NCI-H1436 treated with DMSO at 0.1 percent for 48 hours (cell line): ENCODE data around the gene CTNNA2.
"Not testable (repeated sequence)": the region's sequence is repeated elsewhere in the genome, so short reads cannot be mapped to it uniquely, and the experiment has no call there.

ENCODE experiments used
- DNase-seq: peaks from one replicate; lab custom pipeline; 2025; lab: John Stamatoyannopoulos, UW

The CTNNA2 gene

GRCh38 chr2:80032684-80033083, 519.8 kb downstream of the CTNNA2 start:
- not testable (repeated sequence) for DNase-seq

DNA sequence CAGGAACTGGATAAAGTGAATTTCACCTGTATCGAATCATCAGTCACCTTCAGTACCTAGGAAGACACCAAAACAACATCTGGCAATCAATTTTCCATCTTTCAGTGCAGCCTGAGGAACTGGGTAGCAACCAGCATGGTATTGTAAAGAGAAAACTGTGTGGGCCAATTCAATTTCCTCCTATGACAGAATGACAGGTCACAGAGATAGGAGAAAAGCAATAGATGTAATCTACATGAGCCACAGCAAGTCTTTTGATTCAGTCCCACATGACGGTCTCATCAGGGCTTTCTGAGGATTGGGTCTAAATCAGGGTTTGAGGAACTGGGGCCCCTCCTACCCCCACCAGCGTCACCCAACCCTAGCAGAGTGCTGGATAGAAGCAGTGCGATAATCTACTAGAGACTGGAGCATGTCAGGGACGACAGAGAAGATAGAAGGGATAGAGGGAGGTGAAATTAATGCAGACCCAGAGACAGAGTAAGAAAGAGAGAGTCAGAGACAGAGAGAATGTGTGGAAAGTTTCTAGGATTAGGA, 523.0 kb downstream of the CTNNA2 start:
- DNase-seq = no peak

DNA sequence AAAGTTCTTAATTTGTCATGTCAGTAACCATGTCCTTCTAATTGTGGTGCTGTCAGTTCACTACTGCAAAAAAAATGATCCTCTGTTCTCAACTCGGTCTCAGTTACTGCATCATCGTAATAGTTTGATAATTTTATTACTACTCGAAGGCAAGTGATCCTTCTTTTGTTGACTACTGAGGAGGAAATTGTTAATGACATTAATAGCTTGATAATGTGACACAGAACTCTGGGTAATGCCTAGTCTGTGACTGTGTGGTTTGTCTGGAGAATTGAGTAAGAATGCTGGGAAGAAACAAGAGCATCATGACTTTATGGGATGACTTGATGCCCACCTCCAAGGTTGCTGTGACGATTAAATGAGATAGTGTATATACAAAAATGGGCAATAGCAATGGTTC, 524.5 kb downstream of the CTNNA2 start:
- no peak for DNase-seq

DNA sequence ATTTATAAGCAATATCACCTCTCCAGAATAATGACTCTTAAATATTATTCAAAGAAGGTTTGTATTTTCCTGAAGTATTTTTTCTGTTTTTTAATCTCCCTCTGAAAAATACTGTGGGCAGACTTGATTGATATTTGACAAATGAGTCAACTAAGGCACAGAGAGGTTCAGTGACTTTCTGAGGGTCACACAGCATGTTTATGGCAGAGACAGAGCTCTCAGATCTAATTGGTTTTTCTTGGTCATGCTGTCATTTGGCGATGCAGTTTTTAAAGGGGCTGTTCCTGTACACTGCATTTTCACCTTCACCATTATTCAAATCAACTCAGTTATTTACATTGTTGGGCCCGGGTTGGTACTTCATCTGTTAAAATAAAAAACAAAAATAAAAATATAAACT, 527.4 kb downstream of the CTNNA2 start:
- no peak for DNase-seq

DNA sequence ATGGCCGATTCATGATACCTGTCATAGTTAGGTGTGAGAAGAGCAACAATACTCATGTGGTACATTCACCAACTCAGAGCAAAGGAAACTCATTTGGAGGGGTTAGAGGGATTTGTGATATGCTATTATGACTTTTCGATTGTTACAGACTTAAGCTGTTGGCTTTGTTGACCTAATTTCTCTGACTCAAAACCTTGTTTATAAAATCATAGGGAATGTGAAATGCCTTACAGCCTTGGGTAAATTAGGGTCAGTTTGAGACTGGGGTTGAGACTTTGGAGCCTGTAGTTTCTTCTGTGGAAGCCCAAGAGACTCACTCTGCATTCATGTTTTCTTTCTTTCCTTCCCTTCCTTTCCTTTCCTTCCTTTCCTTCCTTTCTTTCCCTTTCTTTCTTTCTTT, 529.8 kb downstream of the CTNNA2 start:
- no peak for DNase-seq

- DNase-seq = no peak
Measured at GRCh38 chr2:80048296-80048695, 535.4 kb downstream of the CTNNA2 start.

DNA sequence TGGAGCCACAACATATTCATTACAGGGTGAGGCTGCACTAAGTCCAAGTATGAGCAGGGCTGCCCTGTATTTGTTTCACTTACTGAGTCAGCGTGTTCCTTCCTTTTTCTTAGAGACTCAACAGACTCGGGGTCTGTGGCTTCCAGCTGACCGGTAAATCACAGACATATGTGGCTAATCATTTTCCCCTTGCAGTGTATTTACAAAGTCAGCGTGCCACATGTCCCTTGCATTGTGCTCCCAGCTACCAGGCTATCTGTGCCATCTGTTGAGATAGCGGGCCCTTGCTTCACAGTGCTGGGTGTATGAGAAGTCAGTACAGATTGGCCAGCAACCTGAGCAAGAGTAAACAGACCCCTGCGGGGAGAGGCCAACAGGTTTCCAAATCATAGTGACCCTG, 537.4 kb downstream of the CTNNA2 start:
- no peak for DNase-seq

GRCh38 chr2:80053522-80054345, 540.9 kb downstream of the CTNNA2 start:
- no peak for DNase-seq

GRCh38 chr2:80054346-80054675, 541.5 kb downstream of the CTNNA2 start:
- DNase-seq = no peak

DNA sequence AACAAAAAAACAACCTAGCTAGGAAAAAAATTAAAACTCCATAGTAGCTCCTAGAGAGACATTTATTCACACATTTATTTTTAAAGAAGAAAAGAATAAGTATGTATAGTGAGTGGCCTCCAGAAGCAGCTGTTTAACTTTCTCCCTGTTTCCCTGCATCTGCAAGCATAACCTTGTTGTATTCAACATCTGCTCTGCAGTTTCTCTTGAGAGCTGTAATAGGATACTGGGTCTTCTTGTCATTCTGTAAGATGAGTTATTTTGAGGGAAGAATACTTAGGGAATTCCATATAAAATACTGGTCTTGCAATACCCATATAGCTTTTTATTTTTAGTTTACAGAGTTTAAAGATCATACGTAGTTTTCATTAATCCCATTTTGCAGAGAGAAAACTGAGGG, 545.1 kb downstream of the CTNNA2 start:
- DNase-seq = no peak

GRCh38 chr2:80058562-80058961, 545.7 kb downstream of the CTNNA2 start:
- DNase-seq = no peak

DNA sequence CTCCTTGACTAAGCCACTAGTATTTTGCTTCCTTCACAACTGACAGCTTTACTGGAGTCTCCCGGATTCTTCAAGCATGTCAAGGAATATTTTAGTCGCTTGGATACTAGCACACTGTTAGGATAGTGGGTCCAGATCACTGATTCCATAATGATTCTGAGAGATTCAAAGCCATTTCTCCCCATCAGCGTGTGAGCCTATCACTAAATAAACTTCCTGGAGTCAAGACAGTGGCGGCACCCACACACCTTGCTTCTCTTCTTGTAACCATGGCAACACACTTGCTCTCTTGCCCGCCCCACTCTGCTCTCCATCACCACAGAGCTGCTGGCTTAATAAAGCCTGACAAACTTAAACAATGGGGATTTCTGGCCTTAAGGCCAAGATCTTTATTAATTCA, 546.6 kb downstream of the CTNNA2 start:
- no peak for DNase-seq

DNA sequence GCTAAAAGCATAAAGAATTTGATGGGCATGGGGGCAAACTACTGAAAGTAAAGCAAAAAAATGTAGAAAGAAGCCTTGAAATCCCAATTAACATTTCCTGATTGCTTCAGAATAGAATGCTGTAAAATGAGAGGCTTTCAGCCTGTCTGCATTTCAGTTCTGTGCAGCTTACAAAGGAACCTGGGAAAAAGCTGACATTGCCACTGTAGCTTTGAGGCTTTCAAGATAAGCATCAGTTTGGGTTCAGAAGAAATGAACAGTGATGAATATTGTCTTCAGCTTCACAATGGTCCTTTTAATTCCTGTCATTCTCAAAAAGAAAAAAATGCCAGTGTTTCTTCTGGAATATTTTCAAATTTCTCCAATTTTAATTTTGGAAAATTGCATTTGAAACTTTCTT, 549.0 kb downstream of the CTNNA2 start:
- no peak for DNase-seq

DNA sequence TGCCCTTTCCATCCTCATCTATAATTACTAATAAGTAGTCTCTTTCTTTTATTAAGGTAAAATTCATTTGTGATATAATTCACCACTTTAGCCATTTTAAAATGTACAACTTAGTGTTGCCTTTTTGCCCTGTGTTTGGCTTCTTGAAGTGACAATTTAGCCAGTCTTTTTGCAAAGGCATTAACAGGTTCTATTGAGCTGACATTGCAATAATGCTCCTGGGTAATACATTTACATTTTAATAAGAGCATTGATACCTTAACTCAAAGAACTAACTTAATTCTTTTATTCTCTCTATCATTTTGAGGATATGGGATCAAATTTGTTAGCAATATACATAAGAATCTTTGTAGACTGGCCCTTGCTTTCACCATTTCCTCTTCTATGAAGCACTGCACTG, 549.4 kb downstream of the CTNNA2 start:
- DNase-seq = no peak

DNA sequence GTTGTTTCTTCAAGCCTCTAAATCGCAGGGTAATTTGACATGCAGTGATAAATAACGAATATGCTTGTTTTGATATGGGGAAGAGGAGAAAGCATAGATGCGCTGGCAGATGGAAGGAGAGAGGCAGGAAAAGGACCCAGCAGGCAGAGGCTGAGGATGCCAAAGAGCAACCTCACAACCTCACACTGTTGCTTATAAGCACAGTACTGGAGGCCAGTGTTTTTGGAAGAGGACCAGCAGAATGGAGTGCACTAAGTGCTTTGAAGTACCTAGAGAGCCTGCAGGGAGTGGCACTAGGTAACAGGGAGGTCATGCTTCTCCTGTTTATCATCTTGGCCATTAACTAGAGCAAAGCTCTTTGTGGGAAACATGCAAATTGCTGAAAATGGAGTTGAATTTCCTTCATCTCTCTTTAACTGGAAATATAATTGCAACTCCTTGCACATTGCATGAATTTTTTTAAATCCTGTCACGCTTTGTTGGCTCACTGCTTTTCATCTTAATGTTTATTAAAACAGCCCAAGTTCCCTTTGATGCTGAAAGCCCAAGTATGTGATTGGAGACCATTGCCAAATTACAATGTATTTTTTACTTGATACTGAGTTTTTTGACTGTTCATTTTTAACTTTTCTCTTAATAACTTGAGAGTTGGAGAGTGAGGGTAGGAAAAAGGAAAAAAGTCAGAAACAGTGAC, 555.3 kb downstream of the CTNNA2 start:
- DNase-seq = no peak

- no peak for DNase-seq
Measured at GRCh38 chr2:80070587-80070986, 557.7 kb downstream of the CTNNA2 start.

GRCh38 chr2:80071941-80072340, 559.1 kb downstream of the CTNNA2 start:
- no peak for DNase-seq

- no peak for DNase-seq
Measured at GRCh38 chr2:80073134-80073561, 560.3 kb downstream of the CTNNA2 start.

DNA sequence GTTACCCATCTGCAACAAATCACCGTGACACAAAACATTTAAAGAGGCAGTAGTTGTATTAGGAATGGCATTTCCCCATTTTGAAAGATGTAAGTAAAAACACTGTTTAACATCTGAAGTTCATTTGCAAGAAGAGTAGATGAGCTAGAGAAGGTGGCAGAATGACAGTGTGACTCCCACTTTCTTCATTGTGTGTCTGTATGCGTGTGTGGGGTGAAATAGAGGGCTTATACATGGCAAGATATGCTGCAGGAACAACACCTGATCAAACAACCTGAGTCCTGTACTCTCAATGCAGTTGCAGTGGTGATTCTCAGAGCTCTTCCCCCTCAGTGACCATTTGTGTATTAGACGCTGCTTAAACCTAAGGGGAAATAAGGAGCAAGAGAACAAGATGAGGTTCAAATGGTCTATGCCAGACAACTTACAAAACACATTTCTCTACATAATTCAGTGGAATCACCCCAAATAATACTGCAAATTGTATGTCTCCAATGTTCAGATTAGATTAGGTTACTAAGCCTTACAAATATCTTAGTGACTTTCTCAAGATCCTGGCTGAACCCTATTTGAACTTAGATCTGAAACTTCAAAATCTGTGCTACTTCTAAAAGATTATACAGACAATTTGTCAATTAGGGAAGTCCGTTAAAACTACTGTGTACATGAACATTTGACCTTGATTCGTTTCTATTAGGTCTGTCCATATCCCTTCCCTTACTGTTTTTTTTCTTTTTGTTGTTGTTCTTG, 561.6 kb downstream of the CTNNA2 start:
- DNase-seq = no peak

DNA sequence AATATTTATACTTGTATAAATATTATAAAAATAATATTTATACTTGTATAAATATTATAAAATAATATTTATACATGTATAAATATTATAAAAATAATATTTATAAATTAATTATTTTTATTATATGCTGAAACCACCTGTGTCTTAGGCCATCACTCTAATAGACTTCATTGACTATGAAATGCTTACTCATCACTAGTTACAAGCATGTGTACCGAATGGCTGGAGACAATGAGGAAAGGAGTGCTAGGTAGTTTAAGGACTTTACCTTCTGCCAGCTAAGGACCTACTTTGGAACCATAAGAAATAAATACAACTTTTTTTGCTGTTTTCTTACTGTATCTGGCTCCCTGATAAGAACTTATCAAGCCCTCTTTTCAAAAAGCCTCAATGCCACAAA, 562.9 kb downstream of the CTNNA2 start:
- DNase-seq = no peak

- DNase-seq = no peak
Measured at GRCh38 chr2:80078290-80079036, 565.6 kb downstream of the CTNNA2 start.

GRCh38 chr2:80080957-80081356, 568.1 kb downstream of the CTNNA2 start:
- no peak for DNase-seq
